Panc1 (cell line): Measurements from ENCODE around the gene HSF5. TPM values are rescaled to one million over a fixed set of nuclear protein-coding genes. Genes with fewer than 3 reads are reported as not detected.

Experiments used
- ATAC-seq: fragments of 200-7000 bp; cut with Tn5 transposase; 2 replicates; pipeline ENCODE4 v1.9.1; 2020; ENCODE audit warnings: mild to moderate bottlenecking, moderate library complexity
- BruUV-seq: library from RNA; stranded (reverse); fragments of 400-500 nt; replicated peaks from 2 replicates; lab custom pipeline; 2021; lab: Mats Ljungman, UMichigan
- CTCF ChIA-PET: fragments of 300-600 bp; sonication (Branson Sonifier 250); formaldehyde crosslinking; loops from one replicate; lab custom pipeline; 2022; ENCODE audit warnings: antibody characterized with exemption; lab: Charles Lee
- POLR2A ChIA-PET: fragments of 300-600 bp; sonication (Branson Sonifier 250); formaldehyde crosslinking; loops from one replicate; lab custom pipeline; 2022; ENCODE audit warnings: antibody characterized with exemption; lab: Charles Lee
- DNase-seq: peaks from one replicate; pipeline ENCODE4 v3.0.0-alpha.2; 2010; ENCODE audit warnings: low read depth, low spot score
- H3K27ac ChIP-seq: 2 replicates; pipeline ENCODE4 v1.5.1; 2011; ENCODE audit warnings: mild to moderate bottlenecking, low read length, inconsistent platforms
- H3K27me3 ChIP-seq: fragments of 200-500 bp; sonication (Bioruptor generic); 2 replicates; pipeline ENCODE4 v1.6.0; 2014; ENCODE audit warnings: low read length, inconsistent platforms; ENCODE audit not compliant: control insufficient read depth, insufficient read depth
- H3K36me3 ChIP-seq: fragments of 200-500 bp; sonication (Bioruptor generic); 2 replicates; pipeline ENCODE4 v1.5.1; 2014; ENCODE audit warnings: inconsistent platforms, mild to moderate bottlenecking, low read length, moderate library complexity; ENCODE audit not compliant: control insufficient read depth, insufficient read depth
- H3K4me1 ChIP-seq: 2 replicates; pipeline ENCODE4 v1.5.1; 2011; ENCODE audit warnings: inconsistent platforms, mild to moderate bottlenecking, low read length, moderate library complexity; ENCODE audit not compliant: control insufficient read depth, insufficient read depth
- H3K4me3 ChIP-seq, 2 experiments: 2 replicates each; pipeline ENCODE4 v1.5.1; 2011 to 2012; ENCODE audit warnings: low read depth in 2 of 2, low read length in 2 of 2, mild to moderate bottlenecking in 2 of 2, inconsistent platforms in 1 of 2, moderate library complexity in 1 of 2
- H3K9me3 ChIP-seq: fragments of 200-500 bp; sonication (Bioruptor generic); 2 replicates; pipeline ENCODE4 v1.5.1; 2014; ENCODE audit warnings: low read depth, mild to moderate bottlenecking, inconsistent platforms, low read length, moderate library complexity; ENCODE audit not compliant: control insufficient read depth, insufficient read depth
- CTCF ChIP-seq: fragments of 450-650 bp; IDR thresholded peaks from 2 replicates; pipeline ENCODE4 v1.5.1; 2017; ENCODE audit warnings: mild to moderate bottlenecking
- POLR2AphosphoS5 ChIP-seq: IDR thresholded peaks from 2 replicates; pipeline ENCODE4 v1.6.1; 2012; ENCODE audit warnings: mild to moderate bottlenecking, low read depth, low read length, moderate library complexity
- REST ChIP-seq, 2 experiments: IDR thresholded peaks; 2 replicates each; pipeline ENCODE4 v1.6.1; 2011 to 2012; ENCODE audit warnings: low read depth in 2 of 2, control low read depth in 1 of 2, low read length in 1 of 2, mild to moderate bottlenecking in 1 of 2, moderate library complexity in 1 of 2; ENCODE audit not compliant: insufficient read depth in 1 of 2
- SIN3A ChIP-seq: IDR thresholded peaks from 2 replicates; pipeline ENCODE4 v1.6.1; 2012; ENCODE audit warnings: low read depth, mild to moderate bottlenecking, low read length, moderate library complexity, borderline replicate concordance; ENCODE audit not compliant: insufficient read depth
- TCF7L2 ChIP-seq: IDR thresholded peaks from 2 replicates; pipeline ENCODE4 v1.6.1; 2011; ENCODE audit warnings: mild to moderate bottlenecking, low read depth, low read length, inconsistent platforms
- in situ Hi-C: cut with HindIII; loops from 2 replicates; pipeline ENCODE4 v1.10.0; 2016; ENCODE audit warnings: low sequenced_read_pairs, low pct_unique_long_range_greater_than_20kb
- intact Hi-C: fragments of 100-400 bp; cut with micrococcal nuclease; formaldehyde crosslinking; loops from one replicate; pipeline ENCODE4 v1.10.0; 2022; ENCODE audit not compliant: unreplicated experiment
- total RNA-seq: library from RNA; stranded (reverse); gene quantifications from one replicate; pipeline ENCODE4 v1.2.1, GENCODE V29; 2021; ENCODE audit not compliant: unreplicated experiment

Gene HSF5
- total RNA-seq, 1 experiment from 2014 or later, result not detected

GRCh38 chr17:58480090-58480489 is 8.1 kb downstream of the HSF5 start:
- ChIA-PET POLR2A (no interaction called here), CTCF (no interaction called here)
- DNase-seq (no peak), ATAC-seq (no peak)
- H3K36me3 ChIP-seq, result no peaks in the 10 kb centered on the region
- no peaks in the 10 kb centered on the region for H3K27me3 ChIP-seq
- TF ChIP-seq POLR2AphosphoS5, result no peak
- TF ChIP-seq TCF7L2, result no peak
- TF ChIP-seq CTCF, result no peak
- TF ChIP-seq REST (IDR thresholded peaks at IDR 0.05; ENCODE audit: insufficient read depth in 1 of 2, low read depth in 2 of 2, low read length in 1 of 2), result no peak
- TF ChIP-seq SIN3A, result no peak
- H3K4me1 ChIP-seq, result no peaks in the 10 kb centered on the region
- H3K9me3 ChIP-seq, result no peaks in the 10 kb centered on the region
- H3K27ac ChIP-seq, result no peak overlapping the region
- H3K4me3 ChIP-seq, result no peak overlapping the region
- no TSS peak for BruUV-seq
- intact Hi-C loops, result no loop called here
- in situ Hi-C loops, result no loop called here

- CTCF ChIA-PET, result no interaction called here
- intact Hi-C loops, result no loop called here
Measured at GRCh38 chr17:58476812-58477211, 11.4 kb downstream of the HSF5 start.

More at GRCh38 chr17:58476812-58477211, 11.4 kb downstream of the HSF5 start:
- POLR2A ChIA-PET, result no interaction called here
- H3K27ac ChIP-seq, result no peak overlapping the region
- DNase-seq (no peak), ATAC-seq (no peak)
- no peaks in the 10 kb centered on the region for H3K4me1 ChIP-seq
- in situ Hi-C loops, result no loop called here
- no peak for TF ChIP-seq TCF7L2
- TF ChIP-seq CTCF, result no peak
- TF ChIP-seq REST (IDR thresholded peaks at IDR 0.05; ENCODE audit: insufficient read depth in 1 of 2, low read depth in 2 of 2, low read length in 1 of 2), result no peak
- no peak for TF ChIP-seq SIN3A
- no peak overlapping the region for H3K4me3 ChIP-seq
- no peaks in the 10 kb centered on the region for H3K27me3 ChIP-seq
- H3K9me3 ChIP-seq, result no peaks in the 10 kb centered on the region
- no TSS peak for BruUV-seq
- H3K36me3 ChIP-seq, result no peaks in the 10 kb centered on the region
